GM18858 (cell line): ENCODE results near the gene NDFIP2.

Experiments
- ATAC-seq: cut with Tn5 transposase; IDR thresholded peaks from one replicate; pipeline ENCODE4 v1.9.1; 2021; ENCODE audit not compliant: unreplicated experiment

The NDFIP2 gene

GRCh38 chr13:79457948-79458347 is 23.0 kb upstream of the NDFIP2 start:
- no peak for ATAC-seq

GRCh38 chr13:79458436-79458835 is 22.5 kb upstream of the NDFIP2 start:
- ATAC-seq, result no peak

GRCh38 chr13:79459906-79460305 is 21.0 kb upstream of the NDFIP2 start:
- ATAC-seq, result no peak

- no peak for ATAC-seq
Measured at GRCh38 chr13:79462895-79463294, 18.1 kb upstream of the NDFIP2 start.

GRCh38 chr13:79463604-79464003 is 17.4 kb upstream of the NDFIP2 start:
- no peak for ATAC-seq

- no peak for ATAC-seq
Measured at GRCh38 chr13:79466872-79467271, 14.1 kb upstream of the NDFIP2 start.

- no peak for ATAC-seq
Measured at GRCh38 chr13:79468402-79468801, 12.6 kb upstream of the NDFIP2 start.

- ATAC-seq, result no peak
Measured at GRCh38 chr13:79468819-79469218, 12.1 kb upstream of the NDFIP2 start.

- no peak for ATAC-seq
Measured at GRCh38 chr13:79469608-79470007, 11.3 kb upstream of the NDFIP2 start.

GRCh38 chr13:79470666-79471065 is 10.3 kb upstream of the NDFIP2 start:
- ATAC-seq, result no peak

GRCh38 chr13:79475569-79475968 is 5.4 kb upstream of the NDFIP2 start:
- no peak for ATAC-seq

GRCh38 chr13:79477968-79478367 is 3.0 kb upstream of the NDFIP2 start:
- no peak for ATAC-seq

GRCh38 chr13:79479882-79480281 is 1.1 kb upstream of the NDFIP2 start:
- no peak for ATAC-seq

GRCh38 chr13:79481685-79482052 is 714 bp downstream of the NDFIP2 start:
- ATAC-seq, result peak; percentile 9

- no peak for ATAC-seq
Measured at GRCh38 chr13:79482281-79482970, 1.5 kb downstream of the NDFIP2 start.

- ATAC-seq, result no peak
Measured at GRCh38 chr13:79483086-79483706, 2.2 kb downstream of the NDFIP2 start.

- no peak for ATAC-seq
Measured at GRCh38 chr13:79485014-79485811, 4.3 kb downstream of the NDFIP2 start.

GRCh38 chr13:79486433-79487188 is 5.7 kb downstream of the NDFIP2 start:
- no peak for ATAC-seq

GRCh38 chr13:79490326-79490725 is 9.4 kb downstream of the NDFIP2 start:
- ATAC-seq, result no peak

GRCh38 chr13:79490824-79491223 is 9.9 kb downstream of the NDFIP2 start:
- ATAC-seq, result no peak

- ATAC-seq, result no peak
Measured at GRCh38 chr13:79491715-79492114, 10.8 kb downstream of the NDFIP2 start.
